OCI-LY3 (cell line): ENCODE results near the gene DENND6A.
"Not testable (repeated sequence)": the region's sequence is repeated elsewhere in the genome, so short reads cannot be mapped to it uniquely, and the experiment has no call there.

ENCODE experiments used
- H2AFZ ChIP-seq: fragments of 200-600, 300-600 bp; shearing (Covaris generic); 2 replicates; pipeline ENCODE4 v1.6.0; 2014; ENCODE audit warnings: antibody characterized with exemption, low read depth, low read length
- H3K27ac ChIP-seq: fragments of 200-600, 300-600 bp; sonication (generic); 2 replicates; pipeline ENCODE4 v1.5.1; 2014; ENCODE audit warnings: mild to moderate bottlenecking, low read length, moderate library complexity, mixed read lengths
- H3K27me3 ChIP-seq: fragments of 200-600, 300-600 bp; sonication (generic); 2 replicates; pipeline ENCODE4 v1.6.1; 2014; ENCODE audit warnings: low read depth, low read length, mixed read lengths
- H3K36me3 ChIP-seq: fragments of 200-600, 300-600 bp; sonication (generic); replicated peaks from 2 replicates; pipeline ENCODE3; 2014; ENCODE audit warnings: low read depth, low read length, mixed read lengths
- H3K4me1 ChIP-seq: fragments of 300-600, 200-600 bp; sonication (generic); 2 replicates; pipeline ENCODE4 v1.6.1; 2014; ENCODE audit warnings: low read length, mixed read lengths
- H3K4me2 ChIP-seq: fragments of 200-600, 300-600 bp; sonication (generic); 2 replicates; pipeline ENCODE4 v1.6.1; 2014; ENCODE audit warnings: low read length, mixed read lengths
- H3K4me3 ChIP-seq: fragments of 300-600, 200-600 bp; sonication (generic); 2 replicates; pipeline ENCODE4 v1.5.1; 2014; ENCODE audit warnings: antibody characterized with exemption, mild to moderate bottlenecking, low read length, moderate library complexity
- H3K79me2 ChIP-seq: fragments of 300-600, 200-600 bp; shearing (Covaris generic); 2 replicates; pipeline ENCODE4 v1.6.1; 2014; ENCODE audit warnings: mild to moderate bottlenecking, low read length, mixed read lengths
- H3K9ac ChIP-seq: fragments of 300-600, 200-600 bp; shearing (Covaris generic); 2 replicates; pipeline ENCODE4 v1.6.0; 2014; ENCODE audit warnings: mild to moderate bottlenecking, low read length, moderate library complexity
- H3K9me3 ChIP-seq: fragments of 200-600, 300-600 bp; shearing (Covaris generic); 2 replicates; pipeline ENCODE4 v1.6.1; 2014; ENCODE audit warnings: low read length, mixed read lengths; ENCODE audit not compliant: insufficient read depth
- H4K20me1 ChIP-seq: fragments of 200-600, 300-600 bp; sonication (generic); 2 replicates; pipeline ENCODE4 v1.6.1; 2016; ENCODE audit warnings: low read length, mixed read lengths; ENCODE audit not compliant: insufficient read depth
- CTCF ChIP-seq: fragments of 200-600, 300-600 bp; sonication (generic); IDR thresholded peaks from 2 replicates; pipeline ENCODE4 v1.5.1; 2014; ENCODE audit warnings: antibody characterized with exemption, low read length, low read depth
- EZH2phosphoT487 ChIP-seq: fragments of 200-600 bp; shearing (Covaris generic); IDR thresholded peaks from 2 replicates; pipeline ENCODE4 v1.6.1; 2018; ENCODE audit warnings: antibody characterized with exemption, mixed run types, low read depth

DENND6A gene

GRCh38 chr3:57696801-57697321 is 4.0 kb upstream of the DENND6A start:
- no peaks in the 10 kb centered on the region for H3K36me3 ChIP-seq
- no peak overlapping the region for H3K4me3 ChIP-seq
- no peak overlapping the region for H3K4me2 ChIP-seq
- peaks cover under 1% of the 10 kb centered on the region; the same call in 1 of the 2 replicates for H4K20me1 ChIP-seq
- H3K27me3 ChIP-seq, result no peaks in the 10 kb centered on the region
- no peaks in the 10 kb centered on the region for H3K4me1 ChIP-seq
- H3K9me3 ChIP-seq, result no peaks in the 10 kb centered on the region
- no peak overlapping the region for H3K9ac ChIP-seq
- no peak overlapping the region for H3K27ac ChIP-seq
- peaks cover 10% of the 10 kb centered on the region for H3K79me2 ChIP-seq
- TF ChIP-seq CTCF (no peak), EZH2phosphoT487 (no peak)
- H2AFZ ChIP-seq, result no peak overlapping the region

- peaks cover 12% of the 10 kb centered on the region for H3K4me1 ChIP-seq
- peaks cover 25% of the 10 kb centered on the region for H4K20me1 ChIP-seq
- TF ChIP-seq EZH2phosphoT487 (no peak), CTCF (no peak)
- H3K9ac ChIP-seq, result no peak overlapping the region
- H3K36me3 ChIP-seq, result peaks cover 5% of the 10 kb centered on the region
- H3K27ac ChIP-seq, result no peak overlapping the region
- H2AFZ ChIP-seq, result no peak overlapping the region
- no peaks in the 10 kb centered on the region for H3K27me3 ChIP-seq
- H3K4me3 ChIP-seq, result no peak overlapping the region
- H3K9me3 ChIP-seq, result no peaks in the 10 kb centered on the region
- H3K4me2 ChIP-seq, result no peak overlapping the region
- peaks cover 37% of the 10 kb centered on the region for H3K79me2 ChIP-seq
Measured at GRCh38 chr3:57694146-57694545, 1.3 kb upstream of the DENND6A start.

- Histone ChIP-seq H3K79me2 (peaks cover 58% of the 10 kb centered on the region), H2AFZ (peak overlapping the region; percentile 75), H3K27ac (peak overlapping the region; percentile 75), H3K4me1 (peaks cover 12% of the 10 kb centered on the region), H3K4me3 (peak overlapping the region; percentile 88), H3K9ac (peak overlapping the region; percentile 91), H4K20me1 (peaks cover 38% of the 10 kb centered on the region), H3K4me2 (peak overlapping the region; percentile 84)
- H3K36me3 ChIP-seq, H3K27me3 ChIP-seq, H3K9me3 ChIP-seq: not testable (repeated sequence)
Measured at GRCh38 chr3:57692133-57692395, 813 bp downstream of the DENND6A start.

GRCh38 chr3:57691411-57692132 is 1.3 kb downstream of the DENND6A start:
- H2AFZ ChIP-seq, result no peak overlapping the region

More at GRCh38 chr3:57691411-57692132, 1.3 kb downstream of the DENND6A start:
- Histone ChIP-seq H3K4me1 (peaks cover 12% of the 10 kb centered on the region), H4K20me1 (peaks cover 43% of the 10 kb centered on the region), H3K9me3 (no peaks in the 10 kb centered on the region), H3K27ac (no peak overlapping the region), H3K36me3 (peaks cover 5% of the 10 kb centered on the region), H3K4me2 (peak overlapping the region; percentile 84), H3K4me3 (peak overlapping the region; percentile 88), H3K79me2 (peaks cover 63% of the 10 kb centered on the region), H3K27me3 (no peaks in the 10 kb centered on the region), H3K9ac (peak overlapping the region; percentile 91)
- TF ChIP-seq EZH2phosphoT487 (no peak), CTCF (no peak)
